ENCODE measurements around the gene AMBN.

DNA sequence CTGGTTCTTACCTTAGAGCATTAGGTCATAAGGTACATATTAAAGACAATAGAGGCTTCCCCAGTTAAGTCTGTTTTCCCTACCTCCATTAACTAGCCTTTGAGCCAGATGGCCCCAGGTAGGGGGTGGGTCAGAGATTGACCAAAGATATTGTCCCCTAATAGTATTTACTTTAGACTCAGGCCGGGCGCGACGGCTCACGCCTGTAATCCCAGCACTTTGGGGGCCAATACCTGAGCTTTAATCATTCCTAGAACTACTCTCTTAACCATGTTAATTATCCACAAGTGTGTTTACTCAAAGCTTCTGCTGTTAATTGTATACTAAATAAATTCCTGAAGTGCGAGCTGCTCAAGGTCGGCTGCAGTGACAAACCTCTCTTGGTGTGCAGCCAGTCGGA, 28.0 kb upstream of the AMBN start:
- TF ChIP-seq, protein P1, sequence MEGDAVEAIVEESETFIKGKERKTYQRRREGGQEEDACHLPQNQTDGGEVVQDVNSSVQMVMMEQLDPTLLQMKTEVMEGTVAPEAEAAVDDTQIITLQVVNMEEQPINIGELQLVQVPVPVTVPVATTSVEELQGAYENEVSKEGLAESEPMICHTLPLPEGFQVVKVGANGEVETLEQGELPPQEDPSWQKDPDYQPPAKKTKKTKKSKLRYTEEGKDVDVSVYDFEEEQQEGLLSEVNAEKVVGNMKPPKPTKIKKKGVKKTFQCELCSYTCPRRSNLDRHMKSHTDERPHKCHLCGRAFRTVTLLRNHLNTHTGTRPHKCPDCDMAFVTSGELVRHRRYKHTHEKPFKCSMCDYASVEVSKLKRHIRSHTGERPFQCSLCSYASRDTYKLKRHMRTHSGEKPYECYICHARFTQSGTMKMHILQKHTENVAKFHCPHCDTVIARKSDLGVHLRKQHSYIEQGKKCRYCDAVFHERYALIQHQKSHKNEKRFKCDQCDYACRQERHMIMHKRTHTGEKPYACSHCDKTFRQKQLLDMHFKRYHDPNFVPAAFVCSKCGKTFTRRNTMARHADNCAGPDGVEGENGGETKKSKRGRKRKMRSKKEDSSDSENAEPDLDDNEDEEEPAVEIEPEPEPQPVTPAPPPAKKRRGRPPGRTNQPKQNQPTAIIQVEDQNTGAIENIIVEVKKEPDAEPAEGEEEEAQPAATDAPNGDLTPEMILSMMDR (IDR thresholded peaks at IDR 0.05; ENCODE audit: extremely low read depth in 1 of 2, insufficient read depth in 1 of 2, low read depth in 1 of 2, low read length in 2 of 2): no peak
- TF ChIP-seq EZH2 (IDR thresholded peaks at IDR 0.05; ENCODE audit: borderline replicate concordance, low read depth, low read length, severe bottlenecking) (no peak), POLR2A (IDR thresholded peaks at IDR 0.05; ENCODE audit: low read depth, low read length) (no peak), FOS (IDR thresholded peaks at IDR 0.05; ENCODE audit: borderline replicate concordance, insufficient read depth, low read length) (no peak), POLR2AphosphoS5 (IDR thresholded peaks at IDR 0.05; ENCODE audit: insufficient read depth, low read depth, low read length) (no peak)
